Measurements from ENCODE around the gene TWNK. TPM values are rescaled to one million over a fixed set of nuclear protein-coding genes. Genes with fewer than 3 reads are reported as not detected.
A peak's percentile ranks its signal among the peaks of the same experiment; 100 is the strongest.

TWNK gene
- total RNA-seq, 1 donor from 2014 or later: 14.7 TPM

DNA sequence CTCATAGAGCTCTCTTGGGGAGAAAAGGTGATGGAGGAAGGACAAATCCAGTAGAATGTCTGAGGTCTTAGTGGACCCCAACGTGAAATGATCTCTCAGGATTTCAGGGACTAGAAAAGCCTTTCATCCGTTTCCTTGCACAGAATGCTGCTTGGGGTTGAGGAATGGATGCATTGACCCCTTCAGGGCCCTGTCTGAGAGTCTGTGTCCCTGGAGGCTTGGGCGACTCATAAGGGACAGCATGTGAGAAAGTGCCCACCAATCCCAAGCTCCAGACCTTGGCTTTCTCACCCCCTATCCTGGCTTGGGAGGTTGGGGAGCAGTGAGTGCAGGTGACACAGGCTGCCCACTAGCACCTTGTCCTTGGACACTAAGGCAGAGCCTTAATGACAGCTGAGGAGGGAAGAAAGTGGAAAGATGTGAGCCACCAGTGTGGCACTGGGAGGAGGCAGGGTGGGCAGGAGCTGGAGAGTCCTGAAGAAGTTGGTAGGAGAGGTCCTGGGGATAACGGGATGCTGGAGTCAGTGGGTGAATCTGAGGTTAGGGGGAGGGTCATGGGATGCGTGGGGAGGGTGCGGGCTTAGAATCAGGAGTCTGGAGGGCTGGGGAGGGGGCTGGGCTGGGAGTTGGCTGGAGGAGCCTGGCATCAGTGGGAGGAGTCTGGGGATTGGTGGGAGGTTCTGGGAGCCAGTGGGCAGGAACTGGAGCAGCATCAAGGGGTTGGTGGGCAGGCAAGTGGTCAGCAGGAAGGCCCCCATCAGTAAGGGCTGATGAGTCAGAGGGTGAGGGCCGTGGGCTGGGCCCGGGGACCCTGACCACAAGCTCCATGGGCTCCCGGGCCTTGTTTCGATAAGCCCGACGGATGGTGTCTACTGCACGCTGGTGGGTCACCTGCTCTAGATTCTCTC, 20.8 kb downstream of the TWNK start:
- Histone ChIP-seq H3K27me3 (ENCODE audit: control insufficient read depth, insufficient read depth, low read length) (no peaks in the 10 kb centered on the region), H3K4me3 (ENCODE audit: low read depth, low read length) (no peak overlapping the region), H3K36me3 (ENCODE audit: control insufficient read depth, insufficient read depth, low read length) (peaks cover 13% of the 10 kb centered on the region)
- FAIRE-seq (no peak), DNase-seq (ENCODE audit: low read depth) (no peak)
- TF ChIP-seq, protein P1, sequence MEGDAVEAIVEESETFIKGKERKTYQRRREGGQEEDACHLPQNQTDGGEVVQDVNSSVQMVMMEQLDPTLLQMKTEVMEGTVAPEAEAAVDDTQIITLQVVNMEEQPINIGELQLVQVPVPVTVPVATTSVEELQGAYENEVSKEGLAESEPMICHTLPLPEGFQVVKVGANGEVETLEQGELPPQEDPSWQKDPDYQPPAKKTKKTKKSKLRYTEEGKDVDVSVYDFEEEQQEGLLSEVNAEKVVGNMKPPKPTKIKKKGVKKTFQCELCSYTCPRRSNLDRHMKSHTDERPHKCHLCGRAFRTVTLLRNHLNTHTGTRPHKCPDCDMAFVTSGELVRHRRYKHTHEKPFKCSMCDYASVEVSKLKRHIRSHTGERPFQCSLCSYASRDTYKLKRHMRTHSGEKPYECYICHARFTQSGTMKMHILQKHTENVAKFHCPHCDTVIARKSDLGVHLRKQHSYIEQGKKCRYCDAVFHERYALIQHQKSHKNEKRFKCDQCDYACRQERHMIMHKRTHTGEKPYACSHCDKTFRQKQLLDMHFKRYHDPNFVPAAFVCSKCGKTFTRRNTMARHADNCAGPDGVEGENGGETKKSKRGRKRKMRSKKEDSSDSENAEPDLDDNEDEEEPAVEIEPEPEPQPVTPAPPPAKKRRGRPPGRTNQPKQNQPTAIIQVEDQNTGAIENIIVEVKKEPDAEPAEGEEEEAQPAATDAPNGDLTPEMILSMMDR (IDR thresholded peaks at IDR 0.05; ENCODE audit: insufficient read depth, low read length, severe bottlenecking): no peak

DNA sequence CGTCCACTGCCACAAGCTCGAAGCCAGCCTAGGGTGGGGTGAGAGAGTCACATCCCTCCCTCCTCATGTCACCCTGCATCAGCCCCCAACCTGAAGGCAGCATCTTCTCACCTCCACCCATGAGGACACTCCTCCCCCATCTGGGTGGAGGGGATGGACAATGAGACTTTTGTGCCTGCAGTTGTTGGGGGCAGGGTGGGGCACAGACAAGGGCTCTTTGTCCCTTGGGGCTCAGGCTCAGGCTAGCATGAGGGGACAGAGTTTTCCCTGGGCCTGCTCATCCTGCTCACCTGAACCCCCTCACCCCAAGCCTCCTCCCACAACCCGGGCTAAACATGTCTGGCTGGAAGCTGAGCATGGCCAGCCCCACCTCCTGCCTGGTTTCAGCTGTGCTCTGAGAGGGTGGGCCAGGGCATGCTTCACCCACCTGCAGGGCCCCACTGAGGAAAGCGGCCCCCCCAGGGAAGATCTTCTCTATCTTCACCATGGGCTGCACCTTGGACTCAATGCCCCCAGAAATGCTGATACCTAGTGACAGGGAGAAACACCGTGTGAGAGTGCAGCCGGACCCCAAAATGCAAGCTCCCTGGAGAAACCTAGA, 21.6 kb downstream of the TWNK start:
- no peak for FAIRE-seq
- Histone ChIP-seq H3K36me3 (ENCODE audit: control insufficient read depth, insufficient read depth, low read length) (peaks cover 9% of the 10 kb centered on the region), H3K4me3 (ENCODE audit: low read depth, low read length) (no peak overlapping the region), H3K27me3 (ENCODE audit: control insufficient read depth, insufficient read depth, low read length) (no peaks in the 10 kb centered on the region)
- TF ChIP-seq, protein P1 (IDR thresholded peaks at IDR 0.05; ENCODE audit: insufficient read depth, low read length, severe bottlenecking): no peak
- no peak for DNase-seq (ENCODE audit: low read depth)

DNA sequence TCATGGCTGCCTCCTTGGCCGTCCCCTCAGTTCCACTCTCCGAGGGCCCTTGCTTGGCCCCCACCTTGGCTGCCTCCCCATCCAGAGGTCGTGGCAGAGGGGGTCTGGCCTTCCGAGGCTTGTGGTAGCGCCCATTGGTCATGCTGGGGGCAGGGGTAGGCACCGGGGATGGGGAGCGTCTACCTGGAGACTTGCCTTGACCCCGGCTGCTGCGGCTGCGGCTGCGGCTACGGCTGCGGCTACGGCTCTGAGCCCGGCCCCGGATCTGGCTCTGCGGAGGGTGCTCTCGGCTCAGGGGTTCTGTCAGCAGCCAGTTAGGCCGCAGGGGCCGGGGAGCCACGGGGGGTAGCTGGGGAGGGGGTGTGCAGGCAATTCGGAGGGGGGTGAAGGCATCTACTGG, 23.0 kb downstream of the TWNK start:
- no peak for DNase-seq (ENCODE audit: low read depth)
- H3K4me3 ChIP-seq (ENCODE audit: low read depth, low read length): no peak overlapping the region
- TF ChIP-seq, protein P1 (IDR thresholded peaks at IDR 0.05; ENCODE audit: insufficient read depth, low read length, severe bottlenecking): no peak

DNA sequence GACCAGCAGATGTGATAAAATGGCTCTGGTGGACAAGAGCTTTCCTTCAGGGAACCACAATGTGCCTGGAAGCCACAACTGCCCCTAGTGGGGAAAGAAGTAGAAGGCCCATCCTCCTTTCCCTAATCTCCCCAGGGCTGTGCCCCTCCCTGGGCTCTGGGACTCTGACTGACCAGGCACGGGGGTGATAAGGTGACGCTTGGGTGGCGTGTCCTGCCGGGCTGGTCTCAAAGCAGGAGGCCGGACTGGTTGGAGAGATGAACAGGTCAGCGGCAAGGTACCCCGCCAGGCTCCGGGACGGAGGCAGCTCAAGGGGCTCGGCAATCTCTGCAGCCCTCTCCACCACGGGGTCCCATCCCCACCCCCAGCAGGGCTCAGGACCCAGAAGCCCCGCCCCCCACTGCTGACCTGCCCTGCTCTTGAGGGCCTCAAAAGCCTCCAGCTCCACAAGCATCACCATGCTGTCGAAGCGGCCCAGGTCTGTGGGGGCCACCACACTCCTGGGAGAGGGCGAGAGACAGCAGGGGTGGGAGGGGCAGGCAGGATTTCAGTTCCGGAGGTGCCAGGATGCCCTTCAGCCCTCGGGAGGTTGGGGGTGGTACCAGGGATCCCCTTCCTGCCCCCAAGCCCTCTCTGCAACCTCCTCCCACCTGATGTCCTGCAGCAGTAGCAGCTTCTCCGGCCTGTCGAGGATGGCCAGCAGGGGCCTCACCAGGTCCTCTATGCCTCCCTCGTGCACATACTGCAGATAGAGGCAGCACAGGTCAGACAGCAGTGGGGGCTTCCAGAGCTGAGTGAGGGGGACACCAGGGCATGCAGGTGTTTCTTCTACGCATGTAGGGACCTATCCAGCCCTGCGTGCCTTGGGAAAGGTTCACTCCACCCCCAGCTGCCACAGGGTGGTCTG, 24.4 kb downstream of the TWNK start:
- TF ChIP-seq, protein P1 (IDR thresholded peaks at IDR 0.05; ENCODE audit: insufficient read depth, low read length, severe bottlenecking): peak; percentile 45
- FAIRE-seq: no peak

More for the DNA sequence above, 23.0 kb downstream of the TWNK start:
- Histone ChIP-seq H3K27me3 (ENCODE audit: control insufficient read depth, insufficient read depth, low read length) (no peaks in the 10 kb centered on the region), H3K36me3 (ENCODE audit: control insufficient read depth, insufficient read depth, low read length) (peaks cover 5% of the 10 kb centered on the region)
- FAIRE-seq: no peak

DNA sequence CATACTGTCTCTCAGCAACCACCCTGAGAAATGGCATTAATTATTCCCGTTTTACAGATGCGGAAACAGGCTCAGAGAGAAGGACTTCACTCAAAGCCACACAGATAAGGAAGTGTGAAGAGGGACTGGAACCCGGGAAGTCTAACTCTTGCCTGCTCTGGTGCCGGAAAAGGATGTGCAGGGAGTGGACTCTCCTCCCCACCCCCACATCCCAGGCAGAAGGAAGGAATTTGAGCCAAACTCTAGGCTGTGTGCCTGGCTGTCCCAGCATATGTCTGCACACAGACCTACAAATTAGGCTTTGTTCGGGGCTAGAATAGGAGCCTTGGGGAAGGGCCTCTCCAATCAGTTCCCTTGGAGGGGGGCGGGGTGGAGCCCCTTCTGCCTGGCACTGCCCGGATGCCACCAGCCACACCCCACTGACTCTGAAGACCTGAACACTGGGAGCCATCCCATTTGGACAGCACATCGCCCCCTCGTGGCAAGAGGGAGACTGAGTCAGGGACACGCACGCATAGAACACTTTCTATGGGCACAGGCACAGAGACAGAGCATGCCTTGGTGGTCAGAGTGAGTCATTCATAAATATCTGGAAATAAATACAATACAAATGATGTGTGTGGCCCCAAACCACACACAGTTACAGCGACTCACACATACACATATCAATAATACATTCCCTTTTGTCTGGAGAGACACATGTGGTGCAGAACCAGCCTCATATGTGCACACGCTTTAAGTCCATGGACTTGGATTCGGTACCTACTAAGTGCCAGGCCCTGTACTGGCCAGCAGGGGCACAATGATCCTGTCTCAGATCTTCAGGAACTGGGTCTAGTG, 25.4 kb downstream of the TWNK start:
- Histone ChIP-seq H3K4me3 (ENCODE audit: low read depth, low read length) (no peak overlapping the region), H3K27me3 (ENCODE audit: control insufficient read depth, insufficient read depth, low read length) (peaks cover 1% of the 10 kb centered on the region), H3K36me3 (ENCODE audit: control insufficient read depth, insufficient read depth, low read length) (no peaks in the 10 kb centered on the region)
- peak; percentile 87 for DNase-seq (ENCODE audit: low read depth)
- TF ChIP-seq, protein P1 (IDR thresholded peaks at IDR 0.05; ENCODE audit: insufficient read depth, low read length, severe bottlenecking): peak; percentile 74
- no peak for FAIRE-seq

More for the DNA sequence above, 24.4 kb downstream of the TWNK start:
- Histone ChIP-seq H3K27me3 (ENCODE audit: control insufficient read depth, insufficient read depth, low read length) (no peaks in the 10 kb centered on the region), H3K4me3 (ENCODE audit: low read depth, low read length) (no peak overlapping the region), H3K36me3 (ENCODE audit: control insufficient read depth, insufficient read depth, low read length) (no peaks in the 10 kb centered on the region)
- DNase-seq (ENCODE audit: low read depth): no peak
